Measurements from ENCODE around the gene SYT15. TPM values are rescaled to one million over a fixed set of nuclear protein-coding genes. Genes with fewer than 3 reads are reported as not detected.

The SYT15 gene
- total RNA-seq, 1 experiment from 2014 or later, result 0.43 TPM

- peaks cover 25% of the 10 kb centered on the region for H3K4me1 Mint-ChIP-seq (ENCODE audit: low read depth, unreplicated experiment)
- no peak overlapping the region for H3K27ac Mint-ChIP-seq (ENCODE audit: unreplicated experiment)
- H3K27me3 Mint-ChIP-seq (ENCODE audit: insufficient read depth, unreplicated experiment), result no peaks in the 10 kb centered on the region
- peak in 1 of 2 experiments; percentile 55 for DNase-seq
- peaks cover 31% of the 10 kb centered on the region for H3K4me1 ChIP-seq
- no peak overlapping the region for H3K4me3 Mint-ChIP-seq (ENCODE audit: unreplicated experiment)
- no peaks in the 10 kb centered on the region for H3K36me3 ChIP-seq (ENCODE audit: control insufficient read depth, insufficient read depth, low read length)
- H3K4me3 ChIP-seq (ENCODE audit: low read depth, low read length), result no peak overlapping the region
- BruUV-seq (replicated peaks), result no TSS peak
- no peaks in the 10 kb centered on the region for H3K9me3 Mint-ChIP-seq (ENCODE audit: unreplicated experiment)
- intact Hi-C loops (cut with micrococcal nuclease; ENCODE audit: unreplicated experiment), result no loop called here
- H3K36me3 Mint-ChIP-seq (ENCODE audit: insufficient read depth, unreplicated experiment), result peaks cover 8% of the 10 kb centered on the region
- H3K27me3 ChIP-seq (replicated peaks; ENCODE audit: control insufficient read depth, insufficient read depth, low read length), result no peaks in the 10 kb centered on the region
- ChIA-PET CTCF (no interaction called here), POLR2A (no interaction called here)
- peaks cover 8% of the 10 kb centered on the region for H3K9me3 ChIP-seq
- no peak for TF ChIP-seq CTCF (IDR thresholded peaks at IDR 0.05; ENCODE audit: insufficient read depth in 1 of 2, low read depth in 1 of 2, low read length in 1 of 2, severe bottlenecking in 1 of 2, unreplicated experiment in 1 of 2)
Measured at GRCh38 chr10:46546591-46547540, 32.1 kb upstream of the SYT15 start.

GRCh38 chr10:46547541-46548497, 31.1 kb upstream of the SYT15 start:
- Mint-ChIP-seq H3K27ac (ENCODE audit: unreplicated experiment) (no peak overlapping the region), H3K36me3 (ENCODE audit: insufficient read depth, unreplicated experiment) (no peaks in the 10 kb centered on the region), H3K4me1 (ENCODE audit: low read depth, unreplicated experiment) (peaks cover 18% of the 10 kb centered on the region), H3K4me3 (ENCODE audit: unreplicated experiment) (no peak overlapping the region), H3K27me3 (ENCODE audit: insufficient read depth, unreplicated experiment) (no peaks in the 10 kb centered on the region), H3K9me3 (ENCODE audit: unreplicated experiment) (no peaks in the 10 kb centered on the region)
- Histone ChIP-seq H3K36me3 (ENCODE audit: control insufficient read depth, insufficient read depth, low read length) (no peaks in the 10 kb centered on the region), H3K9me3 (no peaks in the 10 kb centered on the region; the same call in 1 of the 2 replicates), H3K27me3 (replicated peaks; ENCODE audit: control insufficient read depth, insufficient read depth, low read length) (no peaks in the 10 kb centered on the region), H3K4me1 (peaks cover 35% of the 10 kb centered on the region), H3K4me3 (ENCODE audit: low read depth, low read length) (no peak overlapping the region)
- TF ChIP-seq CTCF (IDR thresholded peaks at IDR 0.05; ENCODE audit: insufficient read depth in 1 of 2, low read depth in 1 of 2, low read length in 1 of 2, severe bottlenecking in 1 of 2, unreplicated experiment in 1 of 2), result no peak
- DNase-seq, result peak in 1 of 2 experiments; percentile 40
- BruUV-seq (replicated peaks), result no TSS peak
- intact Hi-C loops (cut with micrococcal nuclease; ENCODE audit: unreplicated experiment), result no loop called here
- ChIA-PET CTCF (interaction anchor here (0.7 kb wide), 1 partner anchor 11 kb away, joined by 3 read pairs; no protein-coding TSS in a partner anchor), POLR2A (interaction anchor here (1.0 kb wide), 1 partner anchor 8 kb away, joined by 3 read pairs; no protein-coding TSS in a partner anchor)
